GM12865 (cell line): ENCODE measurements around the gene QKI.

Experiments used
- DNase-seq: peaks from one replicate; pipeline ENCODE4 v3.0.0; 2010; ENCODE audit warnings: low read depth
- H3K4me3 ChIP-seq: 2 replicates; pipeline ENCODE4 v1.5.1; 2011; ENCODE audit warnings: mild to moderate bottlenecking, low read depth, low read length, control low read depth
- CTCF ChIP-seq: IDR thresholded peaks from 2 replicates; pipeline ENCODE4 v1.5.1; 2011; ENCODE audit warnings: low read length, control low read depth, low read depth, inconsistent platforms; ENCODE audit not compliant: insufficient read depth; ENCODE audit errors: missing control alignments

Gene QKI

GRCh38 chr6:163625265-163625664 is 210.7 kb downstream of the QKI start:
- no peak overlapping the region for H3K4me3 ChIP-seq
- no peak for TF ChIP-seq CTCF
- DNase-seq, result no peak

- no peak overlapping the region for H3K4me3 ChIP-seq
Observed at GRCh38 chr6:163626073-163626867, 211.8 kb downstream of the QKI start.

GRCh38 chr6:163627274-163628062 is 212.9 kb downstream of the QKI start:
- DNase-seq, result peak; percentile 52
- TF ChIP-seq CTCF, result no peak
- H3K4me3 ChIP-seq, result no peak overlapping the region

More at GRCh38 chr6:163626073-163626867, 211.8 kb downstream of the QKI start:
- TF ChIP-seq CTCF, result no peak
- DNase-seq, result no peak
